Measurements from ENCODE around the gene HDLBP.
A peak's percentile ranks its signal among the peaks of the same experiment; 100 is the strongest.
"Not testable (repeated sequence)": the region's sequence is repeated elsewhere in the genome, so short reads cannot be mapped to it uniquely, and the experiment has no call there.

The HDLBP gene

DNA sequence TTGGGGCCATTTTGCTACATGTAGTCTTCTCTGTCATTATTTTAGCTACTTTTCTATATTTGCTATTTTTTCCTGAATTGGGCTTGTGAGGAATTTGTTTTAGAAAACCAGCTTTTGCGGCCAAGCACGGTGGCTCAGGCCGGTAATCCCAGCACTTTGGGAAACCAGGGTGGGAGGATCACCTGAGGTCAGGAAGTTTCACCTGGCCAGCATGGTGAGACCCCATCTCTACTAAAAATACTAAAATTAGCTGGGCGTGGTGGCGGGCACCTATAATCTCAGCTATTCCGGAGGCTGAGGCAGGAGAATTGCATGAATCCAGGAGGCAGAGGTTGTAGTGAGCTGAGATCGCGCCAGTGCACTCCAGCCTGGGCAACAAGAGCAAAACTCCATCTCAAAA, 4.9 kb upstream of the HDLBP start:
- H3K27me3 ChIP-seq (ENCODE audit: control insufficient read depth, insufficient read depth, low read length) = no peaks in the 10 kb centered on the region
- no peak overlapping the region for H3K9ac ChIP-seq
- no peaks in the 10 kb centered on the region for H3K9me3 ChIP-seq (ENCODE audit: control insufficient read depth, low read length)
- H2AFZ ChIP-seq = no peak overlapping the region
- H3K27ac ChIP-seq = no peak overlapping the region
- H3K4me2 ChIP-seq (ENCODE audit: low read length) = no peak overlapping the region
- H3K4me1 ChIP-seq = peaks cover 17% of the 10 kb centered on the region
- no peak overlapping the region for H3K4me3 ChIP-seq (ENCODE audit: low read depth, low read length)
- TF ChIP-seq, protein P1, sequence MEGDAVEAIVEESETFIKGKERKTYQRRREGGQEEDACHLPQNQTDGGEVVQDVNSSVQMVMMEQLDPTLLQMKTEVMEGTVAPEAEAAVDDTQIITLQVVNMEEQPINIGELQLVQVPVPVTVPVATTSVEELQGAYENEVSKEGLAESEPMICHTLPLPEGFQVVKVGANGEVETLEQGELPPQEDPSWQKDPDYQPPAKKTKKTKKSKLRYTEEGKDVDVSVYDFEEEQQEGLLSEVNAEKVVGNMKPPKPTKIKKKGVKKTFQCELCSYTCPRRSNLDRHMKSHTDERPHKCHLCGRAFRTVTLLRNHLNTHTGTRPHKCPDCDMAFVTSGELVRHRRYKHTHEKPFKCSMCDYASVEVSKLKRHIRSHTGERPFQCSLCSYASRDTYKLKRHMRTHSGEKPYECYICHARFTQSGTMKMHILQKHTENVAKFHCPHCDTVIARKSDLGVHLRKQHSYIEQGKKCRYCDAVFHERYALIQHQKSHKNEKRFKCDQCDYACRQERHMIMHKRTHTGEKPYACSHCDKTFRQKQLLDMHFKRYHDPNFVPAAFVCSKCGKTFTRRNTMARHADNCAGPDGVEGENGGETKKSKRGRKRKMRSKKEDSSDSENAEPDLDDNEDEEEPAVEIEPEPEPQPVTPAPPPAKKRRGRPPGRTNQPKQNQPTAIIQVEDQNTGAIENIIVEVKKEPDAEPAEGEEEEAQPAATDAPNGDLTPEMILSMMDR (IDR thresholded peaks at IDR 0.05) = no peak
- H3K36me3 ChIP-seq (ENCODE audit: control insufficient read depth, insufficient read depth, low read length) = no peaks in the 10 kb centered on the region
- peaks cover 56% of the 10 kb centered on the region for H3K79me2 ChIP-seq

DNA sequence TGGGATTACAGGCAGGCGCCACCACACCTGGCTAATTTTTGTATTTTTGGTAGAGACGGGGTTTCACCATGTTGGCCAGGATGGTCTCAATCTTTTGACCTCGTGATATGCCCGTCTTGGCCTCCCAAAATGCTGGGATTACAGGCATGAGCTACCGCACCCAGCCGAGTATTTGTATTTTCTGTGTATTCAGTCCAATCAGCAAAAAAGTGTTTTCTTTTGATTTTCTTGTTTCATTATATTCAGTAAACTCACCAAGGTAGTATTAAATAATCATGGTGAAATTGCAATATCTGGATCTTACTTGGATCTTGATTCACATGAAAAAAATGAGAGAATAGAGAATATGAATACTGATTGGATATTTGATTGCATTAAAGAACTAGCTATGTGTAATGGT, 3.4 kb upstream of the HDLBP start:
- not testable (repeated sequence) for H3K9me3 ChIP-seq (ENCODE audit: control insufficient read depth, low read length); H2AFZ ChIP-seq
- peaks cover 23% of the 10 kb centered on the region for H3K4me1 ChIP-seq

DNA sequence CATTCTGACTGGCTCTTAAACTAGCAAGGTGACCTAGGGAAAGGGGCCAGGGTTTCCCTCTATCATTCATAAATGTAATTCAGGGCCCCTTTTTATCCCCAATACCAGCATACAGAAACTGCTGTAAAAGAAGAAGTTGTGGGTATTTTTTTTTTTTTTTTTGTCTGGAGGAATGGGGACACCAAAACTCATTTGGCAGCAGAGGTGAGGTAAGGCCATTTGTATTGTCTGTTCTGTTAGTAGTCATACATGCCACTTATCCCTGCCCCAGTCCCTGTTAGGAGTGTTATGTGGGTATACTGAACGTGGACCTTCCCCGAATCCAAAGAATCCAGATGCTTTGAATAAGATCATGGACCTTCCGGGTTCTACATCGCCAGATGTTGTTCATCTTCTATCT, 1.9 kb upstream of the HDLBP start:
- Histone ChIP-seq H3K4me2 (ENCODE audit: low read length) (peak overlapping the region; percentile 88), H3K79me2 (peaks cover 70% of the 10 kb centered on the region), H3K4me3 (ENCODE audit: low read depth, low read length) (peak overlapping the region; percentile 81), H3K27me3 (ENCODE audit: control insufficient read depth, insufficient read depth, low read length) (no peaks in the 10 kb centered on the region), H3K9me3 (ENCODE audit: control insufficient read depth, low read length) (no peaks in the 10 kb centered on the region), H3K36me3 (ENCODE audit: control insufficient read depth, insufficient read depth, low read length) (no peaks in the 10 kb centered on the region), H3K9ac (no peak overlapping the region), H3K4me1 (peaks cover 25% of the 10 kb centered on the region), H2AFZ (no peak overlapping the region), H3K27ac (no peak overlapping the region)
- TF ChIP-seq, protein P1 (IDR thresholded peaks at IDR 0.05) = no peak

More for the DNA sequence above, 3.4 kb upstream of the HDLBP start:
- not testable (repeated sequence) for H3K36me3 ChIP-seq (ENCODE audit: control insufficient read depth, insufficient read depth, low read length); H3K27ac ChIP-seq; H3K27me3 ChIP-seq (ENCODE audit: control insufficient read depth, insufficient read depth, low read length); H3K4me3 ChIP-seq (ENCODE audit: low read depth, low read length); H3K4me2 ChIP-seq (ENCODE audit: low read length); H3K9ac ChIP-seq
- peaks cover 63% of the 10 kb centered on the region for H3K79me2 ChIP-seq

DNA sequence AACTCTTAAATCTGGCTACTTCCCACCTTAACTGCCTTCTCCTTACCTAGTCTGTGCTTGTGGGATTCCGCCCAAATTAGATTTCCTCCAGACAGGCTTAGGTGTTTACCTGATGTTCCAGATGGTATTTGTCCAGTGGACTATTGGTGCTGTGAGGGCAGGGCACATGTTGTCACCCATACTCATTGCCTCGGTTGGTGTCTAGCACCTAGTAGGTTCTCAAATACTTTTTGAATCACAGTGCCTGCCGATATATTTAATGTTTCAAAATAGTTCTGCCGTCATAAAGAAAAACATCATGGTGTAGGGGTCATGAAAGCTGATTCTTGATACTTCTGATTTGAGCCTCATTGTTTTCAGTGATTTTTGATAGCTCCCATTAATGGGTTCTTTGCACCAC, 1.4 kb upstream of the HDLBP start:
- TF ChIP-seq, protein P1 (IDR thresholded peaks at IDR 0.05) = no peak
- H3K9me3 ChIP-seq (ENCODE audit: control insufficient read depth, low read length) = no peaks in the 10 kb centered on the region
- no peak overlapping the region for H2AFZ ChIP-seq
- H3K4me2 ChIP-seq (ENCODE audit: low read length) = peak overlapping the region; percentile 88
- peak overlapping the region; percentile 74 for H3K27ac ChIP-seq
- peak overlapping the region; percentile 81 for H3K4me3 ChIP-seq (ENCODE audit: low read depth, low read length)
- no peaks in the 10 kb centered on the region for H3K36me3 ChIP-seq (ENCODE audit: control insufficient read depth, insufficient read depth, low read length)
- peak overlapping the region; percentile 8 for H3K9ac ChIP-seq
- no peaks in the 10 kb centered on the region for H3K27me3 ChIP-seq (ENCODE audit: control insufficient read depth, insufficient read depth, low read length)
- H3K79me2 ChIP-seq = peaks cover 66% of the 10 kb centered on the region
- H3K4me1 ChIP-seq = peaks cover 25% of the 10 kb centered on the region

DNA sequence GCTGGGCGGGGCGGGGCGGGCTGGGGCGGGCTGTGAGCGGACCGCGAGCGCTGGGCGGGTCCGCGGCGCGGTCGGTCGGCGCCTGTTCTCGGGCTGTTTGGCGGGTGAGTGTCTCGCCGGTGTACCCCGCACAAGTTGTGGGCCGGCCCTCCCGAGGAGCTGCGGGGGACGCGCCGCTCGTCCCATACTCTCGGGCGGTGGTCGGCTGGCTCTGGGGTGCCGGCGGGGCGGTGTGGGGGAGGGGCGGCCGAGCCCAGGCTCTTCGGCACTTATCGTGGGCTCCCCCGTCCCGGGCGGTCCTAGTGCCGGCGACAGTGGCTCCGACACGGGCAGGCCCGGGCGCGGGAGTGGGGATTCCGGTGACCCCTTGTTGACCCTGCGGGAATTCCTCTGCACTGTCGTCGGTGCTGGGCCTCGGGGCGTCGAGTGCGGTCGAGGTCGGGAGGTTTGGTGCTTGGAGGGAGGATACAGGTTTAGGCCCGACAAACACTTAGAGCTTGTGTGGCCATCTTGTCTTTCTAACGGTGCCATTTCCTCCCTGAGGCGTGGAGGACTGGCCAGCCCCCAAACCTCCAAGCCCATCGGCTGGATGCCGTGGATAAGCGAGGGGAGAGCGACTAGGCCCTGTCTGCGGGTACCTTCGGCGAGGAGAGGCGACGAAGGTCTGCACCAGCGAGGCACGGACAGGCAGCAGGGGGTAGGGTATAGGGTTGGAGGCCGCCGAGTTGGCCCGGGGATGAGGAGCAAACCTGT, 583 bp upstream of the HDLBP start, which contains the start of gene SEPTIN2:
SEPTIN2 (plus strand) TSS at position 47 of the 753 bp plus-strand sequence. CDS start 8,308 bp downstream, outside the sequence.
- Histone ChIP-seq H3K9ac (peak within 1 kb of the TSS; percentile 73), H3K36me3 (ENCODE audit: control insufficient read depth, insufficient read depth, low read length) (no peaks in the 10 kb centered on the region), H3K9me3 (ENCODE audit: control insufficient read depth, low read length) (no peaks in the 10 kb centered on the region), H3K27ac (peak within 1 kb of the TSS; percentile 97), H2AFZ (peak within 1 kb of the TSS; percentile 71), H3K4me2 (ENCODE audit: low read length) (peak within 1 kb of the TSS; percentile 88), H3K4me3 (ENCODE audit: low read depth, low read length) (peak within 1 kb of the TSS; percentile 91), H3K79me2 (peaks cover 67% of the 10 kb centered on the region), H3K27me3 (ENCODE audit: control insufficient read depth, insufficient read depth, low read length) (no peaks in the 10 kb centered on the region), H3K4me1 (peaks cover 19% of the 10 kb centered on the region)
- TF ChIP-seq, protein P1 (IDR thresholded peaks at IDR 0.05) = no peak

Data from parathyroid adenoma (tissue), 2 donors.